Measurements from ENCODE around the gene FBXW12. TPM values are rescaled to one million over a fixed set of nuclear protein-coding genes. Genes with fewer than 3 reads are reported as not detected.
A peak's percentile ranks its signal among the peaks of the same experiment; 100 is the strongest.

The FBXW12 gene
- total RNA-seq, 3 donors from 2014 or later: not detected

DNA sequence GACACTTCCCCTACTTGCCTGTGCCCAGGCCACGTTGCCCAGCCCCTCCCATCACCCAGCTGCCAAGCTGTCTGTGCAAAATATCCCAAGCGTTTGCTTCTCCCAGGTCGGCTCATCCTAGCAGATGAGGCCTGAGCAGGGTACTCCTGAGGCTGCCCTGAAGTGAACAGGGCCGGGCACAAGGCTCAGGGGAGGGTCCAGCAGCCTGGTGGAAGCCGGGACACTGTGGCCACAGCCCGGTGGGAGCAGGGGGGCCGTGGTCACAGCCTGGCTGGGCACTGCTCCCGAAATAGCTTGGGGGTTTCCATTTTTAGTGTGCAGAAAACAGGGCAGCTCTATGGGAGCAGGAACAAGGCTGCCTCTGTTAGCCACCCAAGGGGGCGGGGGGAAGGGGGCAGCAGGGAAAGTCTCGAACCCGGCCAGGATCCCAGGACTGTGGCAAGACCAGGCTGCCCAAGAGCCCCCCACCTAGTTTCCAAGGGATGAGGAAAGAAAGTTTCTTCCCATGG, 54.4 kb downstream of the FBXW12 start:
- intact Hi-C loops (cut with DNase I, micrococcal nuclease): no loop called here
- H3K36me3 ChIP-seq (ENCODE audit: low read depth): no peaks in the 10 kb centered on the region
- ATAC-seq: no peak
- H3K4me1 ChIP-seq (ENCODE audit: low read depth): peaks cover 28% of the 10 kb centered on the region
- DNase-seq: peak in 1 of 3 donors; percentile 47
- no peaks in the 10 kb centered on the region for H3K9me3 ChIP-seq
- no peak overlapping the region for H3K4me3 ChIP-seq
- TF ChIP-seq, protein P1, sequence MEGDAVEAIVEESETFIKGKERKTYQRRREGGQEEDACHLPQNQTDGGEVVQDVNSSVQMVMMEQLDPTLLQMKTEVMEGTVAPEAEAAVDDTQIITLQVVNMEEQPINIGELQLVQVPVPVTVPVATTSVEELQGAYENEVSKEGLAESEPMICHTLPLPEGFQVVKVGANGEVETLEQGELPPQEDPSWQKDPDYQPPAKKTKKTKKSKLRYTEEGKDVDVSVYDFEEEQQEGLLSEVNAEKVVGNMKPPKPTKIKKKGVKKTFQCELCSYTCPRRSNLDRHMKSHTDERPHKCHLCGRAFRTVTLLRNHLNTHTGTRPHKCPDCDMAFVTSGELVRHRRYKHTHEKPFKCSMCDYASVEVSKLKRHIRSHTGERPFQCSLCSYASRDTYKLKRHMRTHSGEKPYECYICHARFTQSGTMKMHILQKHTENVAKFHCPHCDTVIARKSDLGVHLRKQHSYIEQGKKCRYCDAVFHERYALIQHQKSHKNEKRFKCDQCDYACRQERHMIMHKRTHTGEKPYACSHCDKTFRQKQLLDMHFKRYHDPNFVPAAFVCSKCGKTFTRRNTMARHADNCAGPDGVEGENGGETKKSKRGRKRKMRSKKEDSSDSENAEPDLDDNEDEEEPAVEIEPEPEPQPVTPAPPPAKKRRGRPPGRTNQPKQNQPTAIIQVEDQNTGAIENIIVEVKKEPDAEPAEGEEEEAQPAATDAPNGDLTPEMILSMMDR (IDR thresholded peaks at IDR 0.05): no peak

DNA sequence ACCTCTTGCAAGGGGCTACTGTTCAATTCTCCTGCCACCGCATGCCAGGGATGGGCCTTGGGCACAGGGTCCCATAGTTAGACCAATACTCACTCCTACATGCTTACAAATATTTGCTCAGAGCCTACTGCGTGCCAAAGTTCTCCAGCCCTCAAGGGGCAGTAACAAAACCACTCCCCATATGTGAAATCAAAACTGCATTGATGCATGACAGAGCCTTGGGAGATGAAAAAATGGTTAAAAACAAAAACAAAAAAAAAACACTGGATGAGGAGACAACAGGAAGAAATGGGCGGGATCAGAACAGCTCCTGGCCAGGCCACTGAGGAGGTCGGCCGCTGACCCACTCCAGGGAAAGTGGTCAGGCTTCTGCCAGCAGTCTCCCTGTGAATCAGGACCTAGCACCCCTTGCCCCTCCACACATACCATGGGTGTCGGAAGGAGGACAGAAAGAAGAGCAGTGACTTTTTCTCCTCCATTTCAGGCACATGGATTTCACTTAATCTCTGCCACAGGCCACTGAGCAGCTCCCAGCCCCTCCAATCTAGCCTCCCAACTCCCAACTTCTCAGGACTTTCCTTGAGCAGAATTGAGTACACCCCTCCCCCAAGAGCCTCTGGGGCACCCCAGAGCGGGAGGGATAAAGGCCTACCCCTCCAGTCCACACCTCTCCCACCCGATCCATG, 55.1 kb downstream of the FBXW12 start:
- Histone ChIP-seq H3K4me3 (no peak overlapping the region), H3K36me3 (ENCODE audit: low read depth) (no peaks in the 10 kb centered on the region), H3K4me1 (ENCODE audit: low read depth) (peaks cover 28% of the 10 kb centered on the region), H3K9me3 (no peaks in the 10 kb centered on the region)
- ATAC-seq: no peak
- DNase-seq: peak in 1 of 3 donors; percentile 50
- TF ChIP-seq, protein P1 (IDR thresholded peaks at IDR 0.05): no peak
- intact Hi-C loops (cut with DNase I, micrococcal nuclease): no loop called here

DNA sequence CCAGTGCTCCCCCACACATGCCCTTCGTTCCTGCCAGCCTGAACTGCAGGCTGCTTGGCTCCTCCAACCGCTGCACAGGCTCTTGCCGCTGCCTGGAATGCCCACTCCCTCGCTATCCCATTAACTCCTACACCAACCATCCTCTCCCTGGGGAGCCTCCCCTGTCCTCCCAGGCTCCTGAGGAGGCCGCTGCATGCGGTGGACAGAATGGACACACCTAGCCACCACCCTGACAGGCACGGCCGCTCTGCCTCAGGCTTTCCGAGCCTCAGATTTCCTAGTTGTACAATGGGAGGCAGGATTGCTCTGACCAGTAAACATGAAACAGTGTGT, 55.6 kb downstream of the FBXW12 start:
- no peak overlapping the region for H3K4me3 ChIP-seq
- H3K36me3 ChIP-seq (ENCODE audit: low read depth): no peaks in the 10 kb centered on the region
- intact Hi-C loops (cut with DNase I, micrococcal nuclease): no loop called here
- DNase-seq (peak; percentile 41 to 65 (median 55)), ATAC-seq (peak; percentile 16)
- H3K9me3 ChIP-seq: no peaks in the 10 kb centered on the region
- H3K4me1 ChIP-seq (ENCODE audit: low read depth): peaks cover 28% of the 10 kb centered on the region
- TF ChIP-seq, protein P1 (IDR thresholded peaks at IDR 0.05): no peak

DNA sequence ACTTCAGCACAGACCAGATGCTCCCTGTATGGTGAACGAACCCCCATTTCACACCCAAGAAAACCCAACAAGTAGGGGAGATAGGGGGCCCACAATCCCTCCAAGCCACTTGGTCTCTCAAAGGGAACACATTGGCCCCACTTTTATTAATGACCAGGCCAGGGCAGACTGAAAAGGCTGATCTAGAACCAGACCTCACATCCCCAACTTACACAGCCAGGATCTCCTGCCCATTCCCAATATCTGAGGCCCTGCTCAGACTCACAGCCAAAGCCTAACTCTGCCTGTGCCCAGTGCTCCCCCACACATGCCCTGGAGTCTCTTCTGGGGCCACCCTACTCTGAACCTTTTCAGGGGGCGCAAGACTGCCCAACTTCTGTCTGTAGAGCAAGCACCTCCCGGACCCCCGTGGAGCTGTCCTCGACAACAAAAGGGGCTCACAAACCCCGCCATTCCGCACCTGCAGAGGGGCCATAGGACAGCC, 56.1 kb downstream of the FBXW12 start:
- intact Hi-C loops (cut with DNase I, micrococcal nuclease): no loop called here
- TF ChIP-seq, protein P1 (IDR thresholded peaks at IDR 0.05): no peak
- no peak for DNase-seq
- H3K4me3 ChIP-seq: peak overlapping the region; percentile 68
- peaks cover 31% of the 10 kb centered on the region for H3K4me1 ChIP-seq (ENCODE audit: low read depth)
- no peaks in the 10 kb centered on the region for H3K9me3 ChIP-seq
- ATAC-seq: no peak
- no peaks in the 10 kb centered on the region for H3K36me3 ChIP-seq (ENCODE audit: low read depth)

GRCh38 chr3:48428572-48429316, 56.7 kb downstream of the FBXW12 start:
- peaks cover 37% of the 10 kb centered on the region for H3K4me1 ChIP-seq (ENCODE audit: low read depth)
- ATAC-seq: peak; percentile 75
- TF ChIP-seq, protein P1 (IDR thresholded peaks at IDR 0.05): no peak
- intact Hi-C loops (cut with DNase I, micrococcal nuclease): no loop called here
- no peaks in the 10 kb centered on the region for H3K36me3 ChIP-seq (ENCODE audit: low read depth)
- DNase-seq: peak; percentile 77 to 82 (median 80)
- peak overlapping the region; percentile 68 for H3K4me3 ChIP-seq
- no peaks in the 10 kb centered on the region for H3K9me3 ChIP-seq
